ENCODE results near the gene ROCK2.

ROCK2 gene

GRCh38 chr2:11244091-11244826, 100.2 kb downstream of the ROCK2 start:
- CTCF ChIA-PET: no interaction called here
- no peak for DNase-seq (ENCODE audit: extremely low spot score)
- POLR2A ChIA-PET: no interaction called here
- TF ChIP-seq NFRKB (IDR thresholded peaks at IDR 0.05) (no peak), LEF1 (IDR thresholded peaks at IDR 0.05; ENCODE audit: borderline replicate concordance) (no peak), L3MBTL2 (conservative IDR thresholded peaks at IDR 0.05) (no peak), SP1 (IDR thresholded peaks at IDR 0.05) (no peak)

DNA sequence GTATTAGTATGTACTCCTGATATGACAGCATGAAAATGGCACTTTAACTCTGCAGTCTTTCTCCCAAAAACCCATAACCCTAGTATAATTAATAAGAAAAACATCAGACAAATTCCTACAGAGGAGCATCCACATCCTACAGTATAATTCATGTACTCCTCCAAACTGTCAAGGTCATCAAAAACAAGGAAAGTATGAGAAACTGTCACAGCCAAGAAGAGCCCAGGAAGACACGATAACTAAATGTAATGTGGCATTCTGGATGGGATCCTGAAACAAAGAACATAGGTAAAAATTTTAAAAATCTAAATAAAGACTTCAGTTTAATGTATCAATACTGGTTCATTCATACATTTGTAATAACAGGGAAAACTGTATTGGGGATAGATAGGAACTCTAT, 100.9 kb downstream of the ROCK2 start:
- TF ChIP-seq FOXA1 (IDR thresholded peaks at IDR 0.05): no peak
- TF ChIP-seq BHLHE40 (IDR thresholded peaks at IDR 0.05; ENCODE audit: borderline replicate concordance): no peak
- no peak for TF ChIP-seq ELF4 (IDR thresholded peaks at IDR 0.05)
- TF ChIP-seq FOXM1 (IDR thresholded peaks at IDR 0.05; ENCODE audit: borderline replicate concordance): no peak
- TF ChIP-seq, protein P1, sequence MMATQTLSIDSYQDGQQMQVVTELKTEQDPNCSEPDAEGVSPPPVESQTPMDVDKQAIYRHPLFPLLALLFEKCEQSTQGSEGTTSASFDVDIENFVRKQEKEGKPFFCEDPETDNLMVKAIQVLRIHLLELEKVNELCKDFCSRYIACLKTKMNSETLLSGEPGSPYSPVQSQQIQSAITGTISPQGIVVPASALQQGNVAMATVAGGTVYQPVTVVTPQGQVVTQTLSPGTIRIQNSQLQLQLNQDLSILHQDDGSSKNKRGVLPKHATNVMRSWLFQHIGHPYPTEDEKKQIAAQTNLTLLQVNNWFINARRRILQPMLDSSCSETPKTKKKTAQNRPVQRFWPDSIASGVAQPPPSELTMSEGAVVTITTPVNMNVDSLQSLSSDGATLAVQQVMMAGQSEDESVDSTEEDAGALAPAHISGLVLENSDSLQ (IDR thresholded peaks at IDR 0.05): no peak
- TF ChIP-seq LEF1 (IDR thresholded peaks at IDR 0.05; ENCODE audit: borderline replicate concordance): no peak
- no peak for DNase-seq (ENCODE audit: extremely low spot score)
- CTCF ChIA-PET: no interaction called here
- POLR2A ChIA-PET: no interaction called here

DNA sequence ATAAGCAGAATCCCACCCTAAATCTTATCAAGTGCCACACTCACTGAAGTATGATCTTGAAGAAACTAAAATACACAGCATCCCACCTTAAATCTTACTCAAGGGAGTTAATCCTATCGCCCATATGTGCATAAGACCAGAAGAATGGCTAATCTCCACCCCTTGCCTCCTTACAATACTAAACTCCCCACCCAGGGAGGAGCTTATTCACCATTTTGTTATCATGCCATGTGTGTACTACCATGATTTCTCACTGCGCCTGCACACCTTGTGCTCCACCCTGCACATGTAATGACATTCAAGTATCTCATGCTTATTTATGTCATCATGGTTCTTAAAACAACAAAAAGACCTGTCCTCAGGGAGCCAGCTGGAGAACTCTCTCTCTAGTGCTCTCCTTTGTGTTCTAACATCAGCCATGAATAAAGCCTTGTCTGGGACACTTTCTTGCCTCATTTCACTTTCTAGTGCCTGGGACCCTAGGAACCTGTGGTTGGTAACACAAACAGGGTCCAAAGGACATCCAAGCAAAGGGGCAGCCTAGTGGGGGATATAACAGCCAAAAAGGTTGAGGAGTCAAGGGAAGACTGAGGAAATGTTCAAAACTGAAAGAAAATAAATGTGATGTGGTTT, 101.8 kb downstream of the ROCK2 start:
- TF ChIP-seq FOXM1 (IDR thresholded peaks at IDR 0.05; ENCODE audit: borderline replicate concordance) (no peak), HDGF (IDR thresholded peaks at IDR 0.05; ENCODE audit: borderline replicate concordance) (no peak), LEF1 (IDR thresholded peaks at IDR 0.05; ENCODE audit: borderline replicate concordance) (no peak), FOXK2 (IDR thresholded peaks at IDR 0.05) (no peak), SP1 (IDR thresholded peaks at IDR 0.05) (no peak), FOXA1 (IDR thresholded peaks at IDR 0.05) (no peak)
- ChIA-PET POLR2A (no interaction called here), CTCF (no interaction called here)
- DNase-seq (ENCODE audit: extremely low spot score): no peak

DNA sequence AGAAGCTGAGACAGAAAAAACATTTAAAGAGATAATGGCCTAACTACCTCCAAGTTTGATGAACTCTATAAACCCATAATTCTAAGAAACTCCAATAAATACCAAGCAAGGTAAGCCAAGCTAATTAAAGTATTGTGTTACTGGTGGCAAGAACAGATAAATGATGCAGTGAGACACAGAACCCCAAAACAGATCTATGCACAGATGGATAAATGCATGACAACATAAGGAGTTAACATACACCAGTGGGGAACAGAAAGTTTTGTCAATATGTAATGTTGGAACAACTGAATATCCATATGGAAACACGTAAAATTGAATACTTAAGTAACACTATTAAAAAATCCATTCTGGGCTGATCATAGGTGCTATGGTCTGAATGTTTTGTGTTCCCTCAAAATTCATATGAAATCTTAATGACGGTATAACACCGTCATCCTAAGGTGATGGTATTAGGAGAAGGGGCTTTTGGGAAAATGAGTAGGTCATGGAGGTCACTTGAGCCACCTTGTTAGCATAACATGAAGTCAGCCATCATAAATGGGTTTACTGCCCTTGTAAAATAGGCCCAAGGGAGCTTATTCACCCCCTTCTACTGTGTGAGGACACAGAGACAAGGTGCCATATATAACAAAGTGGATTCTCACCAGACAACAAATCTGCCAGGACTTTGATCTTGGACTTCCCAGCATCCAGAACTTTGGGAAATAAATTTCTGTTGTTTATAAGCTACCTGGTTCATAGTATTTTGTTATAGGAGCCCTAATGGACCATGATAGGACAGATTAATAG, 102.8 kb downstream of the ROCK2 start:
- CTCF ChIA-PET: no interaction called here
- DNase-seq (ENCODE audit: extremely low spot score): no peak
- TF ChIP-seq ARNT (IDR thresholded peaks at IDR 0.05) (no peak), ZNF384 (IDR thresholded peaks at IDR 0.05) (no peak)
- POLR2A ChIA-PET: no interaction called here

- no peak for DNase-seq (ENCODE audit: extremely low spot score)
- POLR2A ChIA-PET: no interaction called here
- TF ChIP-seq FOXM1 (IDR thresholded peaks at IDR 0.05; ENCODE audit: borderline replicate concordance) (no peak), ZNF384 (IDR thresholded peaks at IDR 0.05) (no peak), L3MBTL2 (conservative IDR thresholded peaks at IDR 0.05) (no peak), SUZ12 (IDR thresholded peaks at IDR 0.05) (no peak), NFRKB (IDR thresholded peaks at IDR 0.05) (no peak)
- TF ChIP-seq, protein P1 (IDR thresholded peaks at IDR 0.05): no peak
- CTCF ChIA-PET: no interaction called here
Observed at GRCh38 chr2:11239666-11240462, 104.6 kb downstream of the ROCK2 start.

DNA sequence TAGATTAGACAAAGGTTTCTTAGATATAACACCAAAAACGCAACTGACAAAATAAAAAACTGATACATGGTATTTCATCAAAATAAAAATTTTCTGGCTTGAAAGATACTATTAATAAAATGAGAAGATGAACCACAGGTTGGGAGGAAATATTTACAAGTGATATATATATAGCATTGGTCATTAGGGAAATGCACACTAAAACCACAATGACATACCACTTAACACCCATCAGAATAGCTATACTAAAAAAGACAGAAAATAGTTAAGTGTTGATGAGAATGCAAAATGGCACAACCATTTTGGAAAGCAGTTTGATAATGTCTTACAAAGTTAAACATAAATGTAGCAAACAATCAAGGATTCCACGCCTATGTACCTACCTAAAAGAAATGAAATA, 105.3 kb downstream of the ROCK2 start:
- ChIA-PET POLR2A (no interaction called here), CTCF (no interaction called here)
- TF ChIP-seq SUZ12 (IDR thresholded peaks at IDR 0.05): no peak
- TF ChIP-seq LEF1 (IDR thresholded peaks at IDR 0.05; ENCODE audit: borderline replicate concordance): no peak
- no peak for TF ChIP-seq HDGF (IDR thresholded peaks at IDR 0.05; ENCODE audit: borderline replicate concordance)
- TF ChIP-seq BHLHE40 (IDR thresholded peaks at IDR 0.05; ENCODE audit: borderline replicate concordance): no peak
- no peak for TF ChIP-seq ELF4 (IDR thresholded peaks at IDR 0.05)
- no peak for TF ChIP-seq ARNT (IDR thresholded peaks at IDR 0.05)
- no peak for DNase-seq (ENCODE audit: extremely low spot score)

DNA sequence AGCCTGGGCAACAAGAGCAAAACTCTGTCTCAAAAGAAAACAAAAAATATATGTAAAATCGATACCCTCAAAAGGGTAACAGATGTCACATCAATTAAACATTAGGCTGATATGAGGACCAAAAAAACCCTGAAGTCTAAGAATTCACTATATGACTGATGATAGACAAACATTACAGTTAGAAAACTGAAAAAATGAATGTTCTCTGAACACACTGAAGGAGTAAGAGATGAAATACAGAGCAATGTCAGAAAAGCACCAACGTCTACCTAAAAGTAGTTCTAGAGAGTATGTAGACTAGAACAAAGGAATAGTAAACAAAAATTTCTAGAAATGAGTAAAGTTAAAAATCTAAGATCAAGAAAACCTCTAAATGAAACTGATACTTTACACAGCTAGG, 107.3 kb downstream of the ROCK2 start:
- TF ChIP-seq FOXM1 (IDR thresholded peaks at IDR 0.05; ENCODE audit: borderline replicate concordance): no peak
- TF ChIP-seq HDGF (IDR thresholded peaks at IDR 0.05; ENCODE audit: borderline replicate concordance): no peak
- TF ChIP-seq, protein P1 (IDR thresholded peaks at IDR 0.05): no peak
- no peak for TF ChIP-seq NFRKB (IDR thresholded peaks at IDR 0.05)
- TF ChIP-seq L3MBTL2 (conservative IDR thresholded peaks at IDR 0.05): no peak
- TF ChIP-seq BHLHE40 (IDR thresholded peaks at IDR 0.05; ENCODE audit: borderline replicate concordance): no peak
- no peak for TF ChIP-seq CTBP1 (IDR thresholded peaks at IDR 0.05; ENCODE audit: borderline replicate concordance)
- no peak for TF ChIP-seq TARDBP (IDR thresholded peaks at IDR 0.05)
- TF ChIP-seq FOXK2 (IDR thresholded peaks at IDR 0.05): no peak
- no peak for TF ChIP-seq SUZ12 (IDR thresholded peaks at IDR 0.05)
- no peak for DNase-seq (ENCODE audit: extremely low spot score)
- POLR2A ChIA-PET: interaction anchor here (0.9 kb wide), 1 partner anchor 107 kb away, joined by 3 read pairs; the partner anchor contains the start of gene ROCK2
- CTCF ChIA-PET: interaction anchor here (0.8 kb wide), 1 partner anchor 174 kb away, joined by 3 read pairs; no protein-coding TSS in a partner anchor

Measured in HEK293T (cell line).